Right cardiac atrium (tissue), 5 donors: ENCODE results near the gene OLFM1. TPM values are rescaled to one million over a fixed set of nuclear protein-coding genes. Genes with fewer than 3 reads are reported as not detected.

Experiments
- ATAC-seq, 2 donors: fragments of 200-7000 bp; cut with Tn5 transposase; one replicate each; pipeline versions ENCODE4 v1.8.0 to v1.9.1; 2020; ENCODE audit warnings: moderate library complexity in 2 of 2, mild to moderate bottlenecking in 1 of 2
- DNase-seq, 3 donors: peaks; one replicate each; pipeline ENCODE4 v3.0.0-alpha.2; 2020
- H3K27ac ChIP-seq: one replicate; pipeline ENCODE4 v1.5.1; 2013; ENCODE audit warnings: mild to moderate bottlenecking, low read length, control low read depth, moderate library complexity
- H3K27me3 ChIP-seq: one replicate; pipeline ENCODE4 v1.6.1; 2013; ENCODE audit not compliant: control insufficient read depth, insufficient read depth
- H3K4me1 ChIP-seq: one replicate; pipeline ENCODE4 v1.6.1; 2013; ENCODE audit warnings: low read length; ENCODE audit not compliant: control insufficient read depth, insufficient read depth
- H3K4me3 ChIP-seq: one replicate; pipeline ENCODE4 v1.5.1; 2013; ENCODE audit warnings: low read length, control low read depth
- H3K9me3 ChIP-seq: one replicate; pipeline ENCODE4 v1.6.1; 2013; ENCODE audit warnings: low read length; ENCODE audit not compliant: control insufficient read depth
- WGBS: extraction: QIAGEN DNeasy Blood & Tissue Kit; methylation state at CpG from one replicate; pipeline ENCODE4 v1.1.7; 2013; 5-methylcytosine and 5-hydroxymethylcytosine counted together
- intact Hi-C, 4 donors: fragments of 100-400 bp; cut with DNase I; formaldehyde crosslinking; loops; one replicate each; pipeline versions ENCODE4 v1.11.0 to v1.14.0; 2022 to 2023
- polyA plus RNA-seq: library from polyadenylated mRNA; stranded (reverse); fragments of 200-250 nt; gene quantifications from one replicate; pipeline ENCODE4 v1.2.3, GENCODE V29; 2013
- total RNA-seq, 4 donors: library from RNA; stranded (reverse); fragmentation: NEBNext Ultra II Directional; extraction: Animal tissue kit (Norgen Biotek cat#: 25700); gene quantifications; one replicate each; pipeline ENCODE4 v1.2.1, GENCODE V29; 2021
- donor health status: healthy with polysubstance abuse.
- donor health status: DM: no; HTN: yes; CAD: no.
- donor health status: DM: no; HTN: no; CAD: no.
- donor health status: DM: no; HTN: yes; CAD: no; lungs with severe emphysema.
- donor health status: DM: yes; HTN: yes; CAD: no.

OLFM1 gene
- total and polyA plus RNA-seq, 5 donors = 8.8 to 19.1 (median 10.0) TPM

- Histone ChIP-seq H3K4me3 (no peak overlapping the region), H3K27me3 (no peaks in the 10 kb centered on the region), H3K27ac (no peak overlapping the region), H3K9me3 (no peaks in the 10 kb centered on the region), H3K4me1 (peaks cover 2% of the 10 kb centered on the region)
- WGBS = 56% methylated on average over 12 of the region's 12 CpGs
- no peak for ATAC-seq
- DNase-seq = peak in 1 of 3 donors; percentile 73
- intact Hi-C loops = no loop called here
These were observed 9.8 kb upstream of the OLFM1 start for GRCh38 chr9:135077497-135078200.

GRCh38 chr9:135078361-135078821 lies 9.1 kb upstream of the OLFM1 start:
- ATAC-seq (no peak), DNase-seq (no peak)
- no peaks in the 10 kb centered on the region for H3K9me3 ChIP-seq
- WGBS = 82% methylated on average over 11 of the region's 11 CpGs
- no peaks in the 10 kb centered on the region for H3K27me3 ChIP-seq
- H3K27ac ChIP-seq = no peak overlapping the region
- intact Hi-C loops = no loop called here
- H3K4me1 ChIP-seq = peaks cover 2% of the 10 kb centered on the region
- H3K4me3 ChIP-seq = no peak overlapping the region

GRCh38 chr9:135079018-135079417 lies 8.4 kb upstream of the OLFM1 start:
- ATAC-seq (no peak), DNase-seq (no peak)
- H3K4me3 ChIP-seq = no peak overlapping the region
- no peak overlapping the region for H3K27ac ChIP-seq
- intact Hi-C loops = no loop called here
- WGBS = 91% methylated on average over 7 of the region's 7 CpGs
- no peaks in the 10 kb centered on the region for H3K27me3 ChIP-seq
- H3K4me1 ChIP-seq = peaks cover 2% of the 10 kb centered on the region
- H3K9me3 ChIP-seq = no peaks in the 10 kb centered on the region

DNA sequence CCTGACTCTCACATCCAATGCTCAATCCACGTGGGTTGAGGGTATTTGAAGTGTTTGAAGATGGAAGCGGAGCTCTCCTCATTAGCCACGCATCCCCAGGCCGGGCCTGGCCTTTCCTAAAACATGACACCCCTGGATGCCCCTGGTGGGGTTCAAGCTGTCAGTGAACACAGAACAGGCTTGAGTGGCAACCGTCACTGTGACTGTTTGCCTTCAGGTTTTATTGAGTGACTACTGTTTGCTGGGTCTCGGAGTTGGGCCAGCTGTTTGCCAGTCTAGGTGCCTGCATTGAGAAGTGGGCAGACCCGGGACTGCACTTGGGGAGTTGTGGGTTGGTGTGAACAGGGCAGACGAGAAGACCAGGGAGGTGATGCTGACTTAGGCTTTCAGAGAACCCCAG lies 7.8 kb upstream of the OLFM1 start:
- DNase-seq (no peak), ATAC-seq (no peak)
- no peak overlapping the region for H3K27ac ChIP-seq
- intact Hi-C loops = no loop called here
- no peaks in the 10 kb centered on the region for H3K27me3 ChIP-seq
- 84% methylated on average over 8 of the region's 8 CpGs for WGBS
- no peaks in the 10 kb centered on the region for H3K9me3 ChIP-seq
- H3K4me3 ChIP-seq = no peak overlapping the region
- H3K4me1 ChIP-seq = peaks cover 2% of the 10 kb centered on the region

- Histone ChIP-seq H3K9me3 (no peaks in the 10 kb centered on the region), H3K4me3 (no peak overlapping the region), H3K27ac (no peak overlapping the region), H3K4me1 (peaks cover 2% of the 10 kb centered on the region), H3K27me3 (no peaks in the 10 kb centered on the region)
- no peak for ATAC-seq
- WGBS = 75% methylated on average over 26 of the region's 26 CpGs
- intact Hi-C loops = no loop called here
- DNase-seq = no peak
These were observed 6.9 kb upstream of the OLFM1 start for GRCh38 chr9:135080286-135081263.

- H3K4me1 ChIP-seq = peaks cover under 1% of the 10 kb centered on the region
- DNase-seq (no peak), ATAC-seq (no peak)
- H3K4me3 ChIP-seq = no peak overlapping the region
- H3K27ac ChIP-seq = no peak overlapping the region
- intact Hi-C loops = no loop called here
- H3K9me3 ChIP-seq = no peaks in the 10 kb centered on the region
- no peaks in the 10 kb centered on the region for H3K27me3 ChIP-seq
- 88% methylated on average over 15 of the region's 15 CpGs for WGBS
These were observed 6.2 kb upstream of the OLFM1 start for GRCh38 chr9:135081264-135081660.

DNA sequence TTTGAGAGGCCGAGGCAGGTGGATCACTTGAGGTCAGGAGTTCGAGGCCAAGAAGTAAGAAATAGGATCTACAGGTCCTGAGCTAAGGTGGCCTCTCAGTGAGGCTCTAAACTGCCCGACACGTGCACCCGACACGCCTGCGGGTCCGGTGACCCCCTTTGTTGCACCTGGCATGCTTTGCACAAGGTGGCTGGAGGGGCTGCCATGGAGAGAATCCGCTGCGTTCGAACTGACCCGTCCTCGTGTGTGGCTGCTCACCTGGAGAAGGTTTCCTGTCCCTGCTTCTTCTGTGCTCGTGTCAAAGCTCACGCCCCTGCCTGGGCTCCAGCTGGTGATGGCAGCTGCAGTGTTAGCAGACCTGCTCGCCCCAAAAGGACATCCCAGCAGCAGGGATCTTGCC lies 5.7 kb upstream of the OLFM1 start:
- DNase-seq = no peak
- Histone ChIP-seq H3K4me3 (no peak overlapping the region), H3K27ac (no peak overlapping the region), H3K27me3 (no peaks in the 10 kb centered on the region), H3K9me3 (no peaks in the 10 kb centered on the region), H3K4me1 (no peaks in the 10 kb centered on the region)
- ATAC-seq = no peak
- 89% methylated on average over 16 of the region's 16 CpGs for WGBS
- intact Hi-C loops = no loop called here

- Histone ChIP-seq H3K4me3 (no peak overlapping the region), H3K9me3 (no peaks in the 10 kb centered on the region), H3K27me3 (no peaks in the 10 kb centered on the region), H3K4me1 (no peaks in the 10 kb centered on the region), H3K27ac (no peak overlapping the region)
- DNase-seq (no peak), ATAC-seq (no peak)
- WGBS = 74% methylated on average over 7 of the region's 7 CpGs
- intact Hi-C loops = no loop called here
These were observed 4.9 kb upstream of the OLFM1 start for GRCh38 chr9:135082536-135082935.

DNA sequence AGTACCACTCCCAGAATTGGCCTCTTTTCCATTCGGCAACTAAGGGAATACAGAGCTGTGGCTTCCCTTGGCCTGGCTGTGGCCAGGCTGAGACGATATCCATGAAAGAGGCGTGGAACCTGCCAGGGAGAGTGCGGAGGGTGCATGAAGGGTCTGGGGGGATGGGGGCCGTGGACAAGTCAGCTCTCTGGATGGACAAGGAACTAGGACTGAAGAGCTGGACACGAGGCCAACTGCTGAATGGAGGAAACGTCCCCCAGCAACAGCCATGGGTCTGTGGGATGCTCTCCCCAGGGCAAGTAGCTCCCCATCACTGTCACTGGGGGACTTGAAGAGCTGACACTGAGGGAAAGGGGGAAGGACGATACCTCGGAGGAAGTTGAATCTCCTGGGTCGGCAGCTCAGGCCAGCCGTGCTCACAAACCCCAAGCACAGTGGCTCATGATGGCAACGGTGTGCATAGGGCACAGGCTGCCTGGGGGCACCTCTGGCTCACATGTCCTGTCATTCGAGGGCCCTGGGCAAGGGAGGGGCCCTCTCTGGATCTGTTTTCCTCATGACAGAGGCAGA lies 4.1 kb upstream of the OLFM1 start:
- ATAC-seq = no peak
- H3K27me3 ChIP-seq = no peaks in the 10 kb centered on the region
- H3K4me1 ChIP-seq = no peaks in the 10 kb centered on the region
- no peak for DNase-seq
- H3K4me3 ChIP-seq = no peak overlapping the region
- H3K9me3 ChIP-seq = no peaks in the 10 kb centered on the region
- H3K27ac ChIP-seq = no peak overlapping the region
- 72% methylated on average over 13 of the region's 13 CpGs for WGBS
- intact Hi-C loops = no loop called here

DNA sequence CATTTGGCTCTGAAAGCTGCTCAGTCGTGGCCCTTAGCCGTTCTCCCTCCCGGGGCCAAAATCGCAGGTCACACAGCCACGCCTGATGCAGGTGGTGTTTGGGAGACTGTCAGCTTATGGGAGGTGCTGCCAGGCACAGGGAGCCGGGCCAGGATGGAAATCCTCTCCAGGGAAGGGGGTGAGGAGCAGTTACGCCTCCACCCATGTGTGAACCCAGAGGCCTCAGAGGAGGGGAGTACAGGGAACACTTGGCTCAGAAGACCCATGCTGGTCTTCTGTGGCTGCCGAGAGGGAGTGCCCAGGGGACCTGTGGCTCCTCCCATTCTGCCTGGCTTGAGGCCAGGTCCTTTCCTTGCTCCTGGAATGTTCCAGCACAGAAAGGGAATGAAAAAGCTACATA lies 3.6 kb upstream of the OLFM1 start:
- WGBS = 53% methylated on average over 8 of the region's 8 CpGs
- Histone ChIP-seq H3K4me1 (no peaks in the 10 kb centered on the region), H3K27me3 (no peaks in the 10 kb centered on the region), H3K4me3 (no peak overlapping the region), H3K9me3 (no peaks in the 10 kb centered on the region), H3K27ac (no peak overlapping the region)
- ATAC-seq (no peak), DNase-seq (peak in 1 of 3 donors; percentile 62)
- intact Hi-C loops = no loop called here

GRCh38 chr9:135084262-135084661 lies 3.2 kb upstream of the OLFM1 start:
- intact Hi-C loops = no loop called here
- no peak overlapping the region for H3K27ac ChIP-seq
- no peaks in the 10 kb centered on the region for H3K9me3 ChIP-seq
- no peaks in the 10 kb centered on the region for H3K27me3 ChIP-seq
- ATAC-seq = no peak
- no peak overlapping the region for H3K4me3 ChIP-seq
- WGBS = 88% methylated on average over 1 of the region's 1 CpG
- H3K4me1 ChIP-seq = no peaks in the 10 kb centered on the region
- DNase-seq = no peak
